ENCODE data around the gene LAIR2. TPM values are rescaled to one million over a fixed set of nuclear protein-coding genes. Genes with fewer than 3 reads are reported as not detected.
A peak's percentile ranks its signal among the peaks of the same experiment; 100 is the strongest.

Gene LAIR2, protein sequence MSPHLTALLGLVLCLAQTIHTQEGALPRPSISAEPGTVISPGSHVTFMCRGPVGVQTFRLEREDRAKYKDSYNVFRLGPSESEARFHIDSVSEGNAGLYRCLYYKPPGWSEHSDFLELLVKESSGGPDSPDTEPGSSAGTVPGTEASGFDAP
- total RNA-seq = not detected in 3 replicates
- long read RNA-seq = 0 reads

DNA sequence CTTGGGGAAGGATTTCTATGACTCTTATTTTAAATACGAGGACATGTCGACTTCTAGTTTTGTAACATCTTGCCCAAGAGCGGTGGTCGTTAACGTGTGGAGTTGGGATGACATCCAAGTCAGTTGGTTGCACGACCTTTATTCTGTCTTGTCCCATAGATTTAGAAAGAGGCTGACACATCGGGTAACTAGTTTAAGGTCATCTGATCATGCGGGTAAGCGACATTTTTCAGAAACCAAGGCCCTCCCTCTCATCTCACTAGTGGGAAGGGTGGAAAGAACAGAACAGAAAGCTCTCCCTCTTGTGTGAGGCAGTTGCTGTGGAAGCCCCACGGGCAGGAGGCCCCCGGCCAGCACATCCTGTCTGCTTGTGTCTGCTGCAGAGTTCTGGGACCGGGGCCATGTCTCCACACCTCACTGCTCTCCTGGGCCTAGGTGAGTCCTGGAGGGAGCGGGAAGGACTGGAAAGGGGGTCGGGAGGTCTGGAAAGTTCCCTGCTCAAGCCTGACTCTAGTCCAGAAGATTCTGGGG lies at the start of gene LAIR2:
Gene LAIR2, plus strand, starts transcription at position 314 of the 531 bp plus-strand sequence. Its CDS starts 88 bp downstream, at position 402.
- Mint-ChIP-seq H3K27ac (ENCODE audit: unreplicated experiment) (no peak within 1 kb of the TSS), H3K27me3 (ENCODE audit: low read depth) (peaks cover 2% of the 10 kb centered on the region), H3K4me1 (ENCODE audit: low read depth) (no peaks in the 10 kb centered on the region), H3K4me3 (ENCODE audit: unreplicated experiment) (no peak within 1 kb of the TSS), H3K36me3 (ENCODE audit: low read depth) (no peaks in the 10 kb centered on the region), H3K9me3 (ENCODE audit: low read depth) (no peaks in the 10 kb centered on the region)
- no peak for DNase-seq (ENCODE audit: low spot score)
- TF ChIP-seq, protein P1, sequence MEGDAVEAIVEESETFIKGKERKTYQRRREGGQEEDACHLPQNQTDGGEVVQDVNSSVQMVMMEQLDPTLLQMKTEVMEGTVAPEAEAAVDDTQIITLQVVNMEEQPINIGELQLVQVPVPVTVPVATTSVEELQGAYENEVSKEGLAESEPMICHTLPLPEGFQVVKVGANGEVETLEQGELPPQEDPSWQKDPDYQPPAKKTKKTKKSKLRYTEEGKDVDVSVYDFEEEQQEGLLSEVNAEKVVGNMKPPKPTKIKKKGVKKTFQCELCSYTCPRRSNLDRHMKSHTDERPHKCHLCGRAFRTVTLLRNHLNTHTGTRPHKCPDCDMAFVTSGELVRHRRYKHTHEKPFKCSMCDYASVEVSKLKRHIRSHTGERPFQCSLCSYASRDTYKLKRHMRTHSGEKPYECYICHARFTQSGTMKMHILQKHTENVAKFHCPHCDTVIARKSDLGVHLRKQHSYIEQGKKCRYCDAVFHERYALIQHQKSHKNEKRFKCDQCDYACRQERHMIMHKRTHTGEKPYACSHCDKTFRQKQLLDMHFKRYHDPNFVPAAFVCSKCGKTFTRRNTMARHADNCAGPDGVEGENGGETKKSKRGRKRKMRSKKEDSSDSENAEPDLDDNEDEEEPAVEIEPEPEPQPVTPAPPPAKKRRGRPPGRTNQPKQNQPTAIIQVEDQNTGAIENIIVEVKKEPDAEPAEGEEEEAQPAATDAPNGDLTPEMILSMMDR (IDR thresholded peaks at IDR 0.05) = no peak

DNA sequence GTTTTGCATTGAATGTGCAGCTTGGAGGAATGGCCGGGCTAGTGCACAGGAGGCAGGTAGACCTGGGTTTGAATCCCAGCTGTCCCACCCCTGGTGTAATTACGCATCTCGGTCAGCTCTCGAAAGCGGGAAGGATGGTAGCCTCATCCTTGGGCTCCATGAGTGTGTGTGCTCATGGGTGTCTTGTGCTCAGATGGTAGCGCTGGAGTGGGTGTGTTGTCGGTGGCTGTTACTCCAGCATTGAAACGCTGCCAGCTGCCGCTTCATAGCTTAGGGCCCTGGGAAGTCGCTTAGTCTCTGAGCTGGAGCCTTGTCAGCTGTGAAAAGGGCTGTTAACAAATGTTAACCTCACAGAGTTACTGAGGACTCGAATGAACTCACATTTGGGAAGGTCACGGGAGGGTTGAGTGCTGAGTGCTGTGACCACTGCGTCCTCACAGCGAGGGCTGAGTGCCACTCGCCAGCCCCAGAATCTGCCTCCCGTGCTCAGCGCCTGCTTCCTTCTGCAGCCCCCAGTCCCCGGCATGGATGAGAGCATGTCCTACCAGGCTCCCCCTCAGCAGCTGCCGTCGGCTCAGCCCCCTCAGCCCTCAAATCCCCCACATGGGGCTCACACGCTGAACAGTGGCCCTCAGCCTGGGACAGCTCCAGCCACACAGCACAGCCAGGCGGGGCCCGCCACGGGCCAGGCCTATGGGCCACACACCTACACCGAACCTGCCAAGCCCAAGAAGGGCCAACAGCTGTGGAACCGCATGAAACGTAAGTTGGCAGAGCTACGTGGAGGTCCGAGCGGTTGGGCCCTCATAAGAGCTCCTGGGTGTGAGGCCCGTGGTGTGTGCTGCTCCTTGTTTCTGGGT lies 48.5 kb upstream of the LAIR2 start:
- Mint-ChIP-seq H3K36me3 (ENCODE audit: low read depth) (peaks cover 38% of the 10 kb centered on the region), H3K4me1 (ENCODE audit: low read depth) (peaks cover 34% of the 10 kb centered on the region), H3K27ac (ENCODE audit: unreplicated experiment) (no peak overlapping the region)

DNA sequence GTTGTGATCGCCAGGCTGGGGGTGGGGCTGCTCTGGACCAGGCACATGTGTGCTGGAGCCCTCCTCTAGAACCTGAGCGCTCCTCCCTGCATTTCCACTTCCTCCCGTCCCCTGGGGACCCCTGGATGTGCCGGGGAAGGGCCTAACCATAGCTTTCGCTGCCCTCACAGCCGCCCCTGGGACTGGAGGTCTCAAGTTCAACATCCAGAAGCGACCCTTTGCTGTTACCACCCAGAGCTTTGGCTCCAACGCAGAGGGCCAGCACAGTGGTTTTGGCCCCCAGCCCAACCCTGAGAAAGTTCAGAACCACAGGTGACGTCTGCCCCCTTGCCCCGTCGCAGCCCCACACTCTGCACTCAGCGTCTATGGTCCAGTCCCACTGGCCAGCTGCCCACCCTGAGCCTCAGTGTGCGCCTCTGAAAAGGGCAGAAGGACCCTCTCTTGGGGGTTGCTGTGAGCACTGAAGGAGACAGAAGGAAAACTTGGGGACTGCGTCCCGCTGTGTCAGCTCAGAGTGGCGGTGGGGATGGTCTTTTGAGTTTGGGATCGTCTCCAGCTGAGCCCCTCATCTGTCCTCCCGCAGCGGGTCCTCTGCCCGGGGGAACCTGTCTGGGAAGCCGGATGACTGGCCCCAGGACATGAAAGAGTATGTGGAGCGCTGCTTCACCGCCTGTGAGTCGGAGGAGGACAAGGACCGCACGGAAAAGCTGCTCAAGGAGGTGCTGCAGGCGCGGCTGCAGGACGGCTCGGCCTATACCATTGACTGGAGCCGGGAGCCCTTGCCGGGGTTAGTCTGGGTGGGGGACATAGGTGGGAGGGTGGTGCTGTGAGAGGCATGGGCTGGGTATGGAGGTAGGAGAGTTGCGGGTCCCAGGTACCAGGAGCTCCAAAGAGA lies 47.6 kb upstream of the LAIR2 start:
- peaks cover 37% of the 10 kb centered on the region for H3K4me1 Mint-ChIP-seq (ENCODE audit: low read depth)
- TF ChIP-seq, protein P1 (IDR thresholded peaks at IDR 0.05) = no peak
- H3K27ac Mint-ChIP-seq (ENCODE audit: unreplicated experiment) = no peak overlapping the region
- peak; percentile 90 for DNase-seq (ENCODE audit: low spot score)
- H3K9me3 Mint-ChIP-seq (ENCODE audit: low read depth) = no peaks in the 10 kb centered on the region
- no peak overlapping the region for H3K4me3 Mint-ChIP-seq (ENCODE audit: unreplicated experiment)
- H3K27me3 Mint-ChIP-seq (ENCODE audit: low read depth) = no peaks in the 10 kb centered on the region
- H3K36me3 Mint-ChIP-seq (ENCODE audit: low read depth) = peaks cover 40% of the 10 kb centered on the region

More for the DNA sequence above, 48.5 kb upstream of the LAIR2 start:
- DNase-seq (ENCODE audit: low spot score) = peak; percentile 58
- Mint-ChIP-seq H3K27me3 (ENCODE audit: low read depth) (no peaks in the 10 kb centered on the region), H3K4me3 (ENCODE audit: unreplicated experiment) (no peak overlapping the region), H3K9me3 (ENCODE audit: low read depth) (no peaks in the 10 kb centered on the region)
- TF ChIP-seq, protein P1 (IDR thresholded peaks at IDR 0.05) = no peak

DNA sequence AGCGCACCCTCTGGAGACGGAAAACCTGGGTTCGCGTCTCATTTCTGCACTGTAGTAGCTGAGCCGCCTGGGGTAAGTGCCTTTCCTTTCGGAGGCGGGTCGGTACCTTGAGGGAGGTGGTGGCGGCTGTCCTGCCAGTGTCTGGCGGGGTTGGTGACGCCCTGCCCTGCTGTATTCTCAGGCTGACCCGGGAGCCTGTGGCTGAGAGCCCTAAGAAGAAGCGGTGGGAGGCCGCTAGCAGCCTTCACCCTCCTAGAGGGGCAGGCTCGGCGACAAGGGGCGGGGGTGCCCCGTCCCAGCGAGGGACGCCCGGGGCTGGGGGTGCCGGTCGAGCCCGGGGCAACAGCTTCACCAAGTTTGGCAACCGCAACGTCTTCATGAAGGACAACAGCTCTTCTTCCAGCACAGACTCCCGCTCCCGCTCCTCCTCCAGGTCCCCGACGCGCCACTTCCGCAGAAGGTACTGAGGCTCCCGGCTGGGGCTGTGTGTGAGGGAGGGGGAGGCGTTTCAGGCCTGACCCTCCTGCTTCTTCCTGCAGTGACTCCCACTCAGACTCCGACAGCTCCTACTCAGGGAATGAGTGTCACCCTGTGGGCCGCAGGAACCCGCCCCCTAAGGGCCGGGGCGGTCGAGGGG lies 46.7 kb upstream of the LAIR2 start:
- Mint-ChIP-seq H3K9me3 (ENCODE audit: low read depth) (no peaks in the 10 kb centered on the region), H3K4me1 (ENCODE audit: low read depth) (peaks cover 32% of the 10 kb centered on the region), H3K27me3 (ENCODE audit: low read depth) (no peaks in the 10 kb centered on the region), H3K36me3 (ENCODE audit: low read depth) (peaks cover 42% of the 10 kb centered on the region), H3K27ac (ENCODE audit: unreplicated experiment) (no peak overlapping the region), H3K4me3 (ENCODE audit: unreplicated experiment) (no peak overlapping the region)
- DNase-seq (ENCODE audit: low spot score) = peak; percentile 79
- TF ChIP-seq, protein P1 (IDR thresholded peaks at IDR 0.05) = no peak

Measured in chondrocyte (in vitro differentiated cells).